Neuronal stem cell (in vitro differentiated cells): Measurements from ENCODE around the gene ESRP2.

ENCODE experiments used
- DNase-seq: peaks from one replicate; pipeline ENCODE4 v3.0.0-alpha.2; 2013; ENCODE audit warnings: low spot score
- H2AFZ ChIP-seq: one replicate; pipeline ENCODE4 v1.6.1; 2013; ENCODE audit warnings: mild to moderate bottlenecking, low read length, inconsistent platforms
- H2AK5ac ChIP-seq: 2 replicates; pipeline ENCODE4 v1.6.1; 2013; ENCODE audit warnings: low read depth, mild to moderate bottlenecking, inconsistent platforms, low read length, moderate library complexity, mixed read lengths
- H2BK120ac ChIP-seq: 2 replicates; pipeline ENCODE4 v1.6.1; 2013; ENCODE audit warnings: low read depth, mild to moderate bottlenecking, inconsistent platforms, low read length, moderate library complexity, mixed read lengths
- H2BK12ac ChIP-seq: one replicate; pipeline ENCODE4 v1.6.1; 2013; ENCODE audit warnings: low read length, inconsistent platforms
- H2BK15ac ChIP-seq: 2 replicates; pipeline ENCODE4 v1.6.1; 2013; ENCODE audit warnings: mild to moderate bottlenecking, low read length, inconsistent platforms, mixed read lengths
- H2BK5ac ChIP-seq: one replicate; pipeline ENCODE4 v1.6.1; 2013; ENCODE audit warnings: inconsistent platforms, mild to moderate bottlenecking, low read length, moderate library complexity
- H3K14ac ChIP-seq: one replicate; pipeline ENCODE4 v1.6.1; 2013; ENCODE audit warnings: low read length, inconsistent platforms
- H3K18ac ChIP-seq: 2 replicates; pipeline ENCODE4 v1.6.1; 2013; ENCODE audit warnings: low read length, inconsistent platforms
- H3K23ac ChIP-seq: 2 replicates; pipeline ENCODE4 v1.6.1; 2013; ENCODE audit warnings: low read depth, mild to moderate bottlenecking, mixed read lengths, low read length, inconsistent platforms; ENCODE audit not compliant: poor library complexity
- H3K27ac ChIP-seq: replicated peaks from 3 replicates; pipeline ENCODE4 v1.5.1; 2013; ENCODE audit warnings: low read length, inconsistent platforms
- H3K27me3 ChIP-seq, 3 experiments: 2 replicates each; pipeline ENCODE4 v1.6.1; 2013; ENCODE audit warnings: low read length in 3 of 3, mild to moderate bottlenecking in 2 of 3, inconsistent platforms in 1 of 3, low read depth in 1 of 3, mixed read lengths in 1 of 3, moderate library complexity in 1 of 3; ENCODE audit not compliant: control insufficient read depth in 3 of 3, insufficient read depth in 3 of 3
- H3K36me3 ChIP-seq, 2 donors: replicated peaks in 1 of 2; 2 replicates each; pipeline ENCODE4 v1.6.1; 2013; ENCODE audit warnings: low read length in 2 of 2; ENCODE audit not compliant: control insufficient read depth in 2 of 2, insufficient read depth in 2 of 2
- H3K4ac ChIP-seq: 2 replicates; pipeline ENCODE4 v1.6.1; 2013; ENCODE audit warnings: inconsistent platforms, mild to moderate bottlenecking, low read length, moderate library complexity
- H3K4me1 ChIP-seq, 2 donors: 1 replicate in 1 of 2; 2 replicates in 1 of 2; pipeline ENCODE4 v1.6.1; 2013; ENCODE audit warnings: low read length in 2 of 2, low read depth in 1 of 2; ENCODE audit not compliant: control insufficient read depth in 2 of 2, insufficient read depth in 1 of 2
- H3K4me2 ChIP-seq: one replicate; pipeline ENCODE4 v1.6.1; 2013; ENCODE audit warnings: mild to moderate bottlenecking, low read length, inconsistent platforms; ENCODE audit not compliant: insufficient read depth, poor library complexity, severe bottlenecking
- H3K4me3 ChIP-seq, 2 donors: 2 replicates each; pipeline ENCODE4 v1.5.1; 2013; ENCODE audit warnings: low read length in 2 of 2, mild to moderate bottlenecking in 2 of 2, inconsistent platforms in 1 of 2, moderate library complexity in 1 of 2
- H3K79me1 ChIP-seq: one replicate; pipeline ENCODE4 v1.6.1; 2013; ENCODE audit warnings: low read depth, mild to moderate bottlenecking, inconsistent platforms, low read length, moderate library complexity
- H3K9ac ChIP-seq: one replicate; pipeline ENCODE4 v1.6.1; 2013; ENCODE audit warnings: mild to moderate bottlenecking, low read depth, low read length, inconsistent platforms; ENCODE audit not compliant: poor library complexity
- H3K9me3 ChIP-seq, 2 donors: replicated peaks in 1 of 2; 2 replicates each; pipeline versions ENCODE3 to v1.6.1; 2013; ENCODE audit warnings: low read length in 2 of 2, mild to moderate bottlenecking in 2 of 2, inconsistent platforms in 1 of 2, low read depth in 1 of 2, mixed read lengths in 1 of 2, moderate library complexity in 1 of 2; ENCODE audit not compliant: control insufficient read depth in 2 of 2, insufficient read depth in 1 of 2
- H4K8ac ChIP-seq: one replicate; pipeline ENCODE4 v1.6.1; 2013; ENCODE audit warnings: low read depth, mild to moderate bottlenecking, inconsistent platforms, low read length, moderate library complexity
- H4K91ac ChIP-seq: one replicate; pipeline ENCODE4 v1.6.1; 2013; ENCODE audit warnings: low read length, low read depth, mild to moderate bottlenecking, inconsistent platforms; ENCODE audit not compliant: poor library complexity
- WGBS, 2 donors: extraction: QIAGEN DNeasy Blood & Tissue Kit; methylation state at CpG; one replicate each; pipeline ENCODE4 v1.1.7; 2013; ENCODE audit warnings: missing lambda C conversion rate in 2 of 2, mixed read lengths in 1 of 2; ENCODE audit not compliant: insufficient read length in 2 of 2, insufficient replicate concordance in 1 of 2; ENCODE audit errors: extremely low coverage in 2 of 2; 5-methylcytosine and 5-hydroxymethylcytosine counted together

Gene ESRP2

GRCh38 chr16:68283346-68283745 is 47.4 kb upstream of the ESRP2 start:
- H3K9ac ChIP-seq = no peak overlapping the region
- H3K23ac ChIP-seq = no peak overlapping the region
- no peak overlapping the region for H2BK120ac ChIP-seq
- no CpG with 5 or more reads among the region's 5 CpGs for WGBS, 2 donors
- H2AFZ ChIP-seq = no peak overlapping the region
- H4K8ac ChIP-seq = no peak overlapping the region
- H3K14ac ChIP-seq = no peak overlapping the region
- peaks cover 7 to 39% of the 10 kb centered on the region in 2 donors for H3K36me3 ChIP-seq
- H3K27ac ChIP-seq = no peak overlapping the region
- no peak overlapping the region for H3K18ac ChIP-seq
- no peaks in the 10 kb centered on the region for H3K27me3 ChIP-seq
- H3K4me1 ChIP-seq = no peaks in the 10 kb centered on the region
- no peak for DNase-seq
- H3K4ac ChIP-seq = no peak overlapping the region
- peaks cover 4% of the 10 kb centered on the region for H3K79me1 ChIP-seq
- no peak overlapping the region for H2BK15ac ChIP-seq
- H4K91ac ChIP-seq = no peak overlapping the region
- no peak overlapping the region for H2BK12ac ChIP-seq
- no peaks in the 10 kb centered on the region for H3K9me3 ChIP-seq
- no peak overlapping the region for H3K4me3 ChIP-seq
- H3K4me2 ChIP-seq = no peak overlapping the region
- no peak overlapping the region for H2BK5ac ChIP-seq
- no peak overlapping the region for H2AK5ac ChIP-seq

- no peak overlapping the region for H2AK5ac ChIP-seq
- H2BK5ac ChIP-seq = no peak overlapping the region
- no peak overlapping the region for H3K4me3 ChIP-seq
- H3K36me3 ChIP-seq = peaks cover 2 to 26% of the 10 kb centered on the region in 2 donors
- no peak overlapping the region for H2BK12ac ChIP-seq
- no peak overlapping the region for H3K14ac ChIP-seq
- no peak for DNase-seq
- H3K4ac ChIP-seq = no peak overlapping the region
- H2BK120ac ChIP-seq = no peak overlapping the region
- no peaks in the 10 kb centered on the region for H3K79me1 ChIP-seq
- H3K9ac ChIP-seq = no peak overlapping the region
- H4K8ac ChIP-seq = no peak overlapping the region
- no peaks in the 10 kb centered on the region for H3K9me3 ChIP-seq
- H3K27me3 ChIP-seq = no peaks in the 10 kb centered on the region
- no peak overlapping the region for H3K18ac ChIP-seq
- H3K4me2 ChIP-seq = no peak overlapping the region
- H2AFZ ChIP-seq = no peak overlapping the region
- no peak overlapping the region for H2BK15ac ChIP-seq
- no CpG with 5 or more reads among the region's 4 CpGs for WGBS, 2 donors
- no peaks in the 10 kb centered on the region for H3K4me1 ChIP-seq
- no peak overlapping the region for H3K23ac ChIP-seq
- H4K91ac ChIP-seq = no peak overlapping the region
- H3K27ac ChIP-seq = no peak overlapping the region
Measured at GRCh38 chr16:68282064-68282452, 46.1 kb upstream of the ESRP2 start.

GRCh38 chr16:68281368-68282063 is 45.6 kb upstream of the ESRP2 start:
- Histone ChIP-seq H2AK5ac (no peak overlapping the region), H3K9me3 (no peaks in the 10 kb centered on the region), H3K27me3 (no peaks in the 10 kb centered on the region), H3K4me1 (no peaks in the 10 kb centered on the region), H3K4me3 (no peak overlapping the region), H3K36me3 (peaks cover under 1 to 21% of the 10 kb centered on the region in 2 donors), H2BK15ac (no peak overlapping the region), H2AFZ (no peak overlapping the region), H3K27ac (no peak overlapping the region), H3K18ac (no peak overlapping the region), H3K14ac (no peak overlapping the region), H3K9ac (no peak overlapping the region), H3K23ac (no peak overlapping the region), H2BK120ac (no peak overlapping the region), H3K4me2 (no peak overlapping the region), H3K79me1 (no peaks in the 10 kb centered on the region), H4K8ac (no peak overlapping the region), H3K4ac (no peak overlapping the region), H2BK5ac (no peak overlapping the region), H4K91ac (no peak overlapping the region), H2BK12ac (no peak overlapping the region)
- DNase-seq = no peak
- WGBS, 2 donors = no CpG with 5 or more reads among the region's 4 CpGs

- Histone ChIP-seq H3K4me2 (no peak overlapping the region), H4K8ac (no peak overlapping the region), H3K4me1 (peaks cover 1 to 3% of the 10 kb centered on the region in 2 donors), H2BK5ac (no peak overlapping the region), H3K23ac (no peak overlapping the region), H3K9ac (no peak overlapping the region), H3K27me3 (no peaks in the 10 kb centered on the region), H2BK15ac (no peak overlapping the region), H2BK12ac (no peak overlapping the region), H3K18ac (no peak overlapping the region), H3K14ac (no peak overlapping the region), H3K27ac (no peak overlapping the region), H2AFZ (no peak overlapping the region), H3K36me3 (peaks cover 1 to 15% of the 10 kb centered on the region in 2 donors), H2AK5ac (no peak overlapping the region), H2BK120ac (no peak overlapping the region), H3K4me3 (no peak overlapping the region), H3K9me3 (no peaks in the 10 kb centered on the region), H3K79me1 (no peaks in the 10 kb centered on the region), H3K4ac (no peak overlapping the region), H4K91ac (no peak overlapping the region)
- no CpG with 5 or more reads among the region's 13 CpGs for WGBS, 2 donors
- no peak for DNase-seq
Measured at GRCh38 chr16:68279726-68280558, 44.0 kb upstream of the ESRP2 start.
